NCI-H345 treated with DMSO at 0.1 percent for 48 hours (cell line): ENCODE data around the gene TTC14.
"Not testable (repeated sequence)": the region's sequence is repeated elsewhere in the genome, so short reads cannot be mapped to it uniquely, and the experiment has no call there.

Experiments
- DNase-seq: peaks from one replicate; lab custom pipeline; 2025; ENCODE audit not compliant: unreplicated experiment; lab: John Stamatoyannopoulos, UW

TTC14 gene

GRCh38 chr3:180601688-180602666, at the start of gene TTC14:
Gene TTC14, plus strand, starts transcription at chr3:180602163. Its CDS starts 99 bp downstream, at chr3:180602262.
- DNase-seq: peak; percentile 97

- DNase-seq: no peak
Observed at GRCh38 chr3:180563406-180563805, 38.6 kb upstream of the TTC14 start.

GRCh38 chr3:180564676-180565075, 37.3 kb upstream of the TTC14 start:
- no peak for DNase-seq

- DNase-seq: no peak
Observed at GRCh38 chr3:180570238-180570637, 31.7 kb upstream of the TTC14 start.

- DNase-seq: no peak
Observed at GRCh38 chr3:180571831-180572598, 29.9 kb upstream of the TTC14 start.

- DNase-seq: no peak
Observed at GRCh38 chr3:180575571-180575970, 26.4 kb upstream of the TTC14 start.

GRCh38 chr3:180580934-180581333, 21.0 kb upstream of the TTC14 start:
- no peak for DNase-seq

- DNase-seq: no peak
Observed at GRCh38 chr3:180590396-180590795, 11.6 kb upstream of the TTC14 start.

GRCh38 chr3:180593631-180594030, 8.3 kb upstream of the TTC14 start:
- not testable (repeated sequence) for DNase-seq

GRCh38 chr3:180594631-180595558, 7.1 kb upstream of the TTC14 start:
- peak; percentile 36 for DNase-seq

- DNase-seq: no peak
Observed at GRCh38 chr3:180595559-180595935, 6.4 kb upstream of the TTC14 start.

GRCh38 chr3:180600473-180600872, 1.5 kb upstream of the TTC14 start:
- DNase-seq: no peak

- DNase-seq: no peak
Observed at GRCh38 chr3:180611006-180611405, 9.0 kb downstream of the TTC14 start.

- no peak for DNase-seq
Observed at GRCh38 chr3:180612364-180612763, 10.4 kb downstream of the TTC14 start.

GRCh38 chr3:180615954-180616353, 14.0 kb downstream of the TTC14 start:
- no peak for DNase-seq

- DNase-seq: no peak
Observed at GRCh38 chr3:180617049-180617448, 15.1 kb downstream of the TTC14 start.

- DNase-seq: not testable (repeated sequence)
Observed at GRCh38 chr3:180618563-180618962, 16.6 kb downstream of the TTC14 start.

GRCh38 chr3:180619723-180620122, 17.8 kb downstream of the TTC14 start:
- no peak for DNase-seq

- DNase-seq: no peak
Observed at GRCh38 chr3:180624714-180625113, 22.8 kb downstream of the TTC14 start.

GRCh38 chr3:180626844-180627243, 24.9 kb downstream of the TTC14 start:
- no peak for DNase-seq

- DNase-seq: no peak
Observed at GRCh38 chr3:180630371-180630770, 28.4 kb downstream of the TTC14 start.
